K562 (cell line): Measurements from ENCODE around the gene FKRP. TPM values are rescaled to one million over a fixed set of nuclear protein-coding genes. Genes with fewer than 3 reads are reported as not detected.

ENCODE experiments used
- ARNT ChIP-seq, 2 experiments: fragments of 450-650 bp; IDR thresholded peaks; 2 replicates each; pipeline ENCODE4 v1.6.1; 2016; ENCODE audit warnings: mild to moderate bottlenecking in 1 of 2
- CC2D1A ChIP-seq: fragments of 450-650 bp; IDR thresholded peaks from 2 replicates; pipeline ENCODE4 v1.6.1; 2017; ENCODE audit warnings: mild to moderate bottlenecking
- CCNT2 ChIP-seq: IDR thresholded peaks from 2 replicates; pipeline ENCODE4 v1.6.1; 2011; ENCODE audit warnings: borderline replicate concordance, low read depth, mild to moderate bottlenecking, moderate library complexity, mixed read lengths, low read length; ENCODE audit not compliant: insufficient read length; ENCODE audit errors: extremely low read depth
- CREB3 ChIP-seq: fragments of 450-650 bp; conservative IDR thresholded peaks from 2 replicates; pipeline ENCODE4 v1.6.1; 2016; ENCODE audit warnings: missing genetic modification characterization, low read depth, mild to moderate bottlenecking, missing compliant biosample characterization, moderate library complexity
- DEAF1 ChIP-seq: fragments of 450-650 bp; formaldehyde crosslinking; IDR thresholded peaks from 2 replicates; pipeline ENCODE4 v1.4.0; 2020; ENCODE audit warnings: mild to moderate bottlenecking, moderate library complexity
- E2F8 ChIP-seq: fragments of 450-650 bp; IDR thresholded peaks from 2 replicates; pipeline ENCODE4 v1.7.1; 2018; ENCODE audit warnings: mild to moderate bottlenecking, low read depth; ENCODE audit not compliant: partially characterized antibody
- ELF1 ChIP-seq: fragments of 200-800 bp; sonication (Bioruptor generic); IDR thresholded peaks from 2 replicates; pipeline ENCODE4 v1.6.1; 2016; ENCODE audit warnings: missing genetic modification characterization, missing compliant biosample characterization
- FIP1L1 ChIP-seq: fragments of 200-400 bp; formaldehyde crosslinking; IDR thresholded peaks from 2 replicates; pipeline ENCODE4 v1.6.1; 2018; ENCODE audit warnings: mild to moderate bottlenecking, low read depth, low read length; ENCODE audit not compliant: poor library complexity, severe bottlenecking
- MIER1 ChIP-seq: fragments of 450-650 bp; IDR thresholded peaks from 2 replicates; pipeline ENCODE4 v1.6.1; 2016; ENCODE audit warnings: antibody characterized with exemption, mild to moderate bottlenecking, low read depth
- NFRKB ChIP-seq: fragments of 450-650 bp; IDR thresholded peaks from 2 replicates; pipeline ENCODE4 v1.6.1; 2016; ENCODE audit warnings: low read depth
- PPARD ChIP-seq: fragments of 250-450 bp; sonication (Bioruptor Pico); IDR thresholded peaks from 2 replicates; pipeline ENCODE4 v1.8.0; 2022; ENCODE audit warnings: inconsistent platforms, mild to moderate bottlenecking, moderate library complexity
- SMAD2 ChIP-seq: fragments of 150-350 bp; IDR thresholded peaks from 2 replicates; pipeline ENCODE4 v1.6.1; 2014; ENCODE audit warnings: low read depth, mild to moderate bottlenecking, low read length
- TAF15 ChIP-seq: fragments of 200-400 bp; formaldehyde crosslinking; IDR thresholded peaks from 2 replicates; pipeline ENCODE4 v1.6.1; 2017; ENCODE audit warnings: mild to moderate bottlenecking, low read depth, low read length, moderate library complexity
- TARDBP ChIP-seq: fragments of 450-650 bp; IDR thresholded peaks from 2 replicates; pipeline ENCODE4 v1.6.1; 2016
- TEAD2 ChIP-seq: fragments of 450-650 bp; IDR thresholded peaks from 2 replicates; pipeline ENCODE4 v1.6.1; 2016; ENCODE audit warnings: missing genetic modification characterization, control low read depth, missing compliant biosample characterization
- ZNF165 ChIP-seq: fragments of 250-450 bp; sonication (Bioruptor Pico); IDR thresholded peaks from 2 replicates; pipeline ENCODE4 v1.4.0; 2020; ENCODE audit warnings: borderline replicate concordance
- ZNF282 ChIP-seq: sonication (generic); formaldehyde crosslinking; IDR thresholded peaks from 2 replicates; pipeline ENCODE4 v1.8.1; 2023; ENCODE audit warnings: missing genetic modification reagents
- ZNF431 ChIP-seq: sonication (generic); formaldehyde crosslinking; IDR thresholded peaks from 2 replicates; pipeline ENCODE4 v1.8.0; 2022; ENCODE audit warnings: mild to moderate bottlenecking, missing genetic modification reagents
- ZNF77 ChIP-seq: fragments of 250-450 bp; sonication (Bioruptor Pico); IDR thresholded peaks from 2 replicates; pipeline ENCODE4 v1.5.0; 2020
- polyA plus RNA-seq, 8 experiments: library from polyadenylated mRNA; depleted of rRNA in 4 of 8; stranded (reverse) in 5 of 8; unstranded in 3 of 8; fragments of >200 nt; fragmentation: Nextera tagmentation in 2 of 8; fragmentation: Illumina TruSeq in 1 of 8; extraction: Ambion mirVana in 2 of 8; extraction: Trizol in 1 of 8; gene quantifications; 2 replicates each; pipeline versions ENCODE4 v1.2.1 to v1.2.3, GENCODE V29; 2011 to 2014; ENCODE audit warnings: inconsistent platforms in 1 of 8, missing spikeins in 1 of 8
- total RNA-seq, 7 experiments: library from RNA; depleted of rRNA in 6 of 7; stranded (reverse); fragments of >200 nt in 6 of 7; fragmentation: Illumina TruSeq in 2 of 7; extraction: Trizol in 2 of 7; gene quantifications; 2 replicates each; pipeline versions ENCODE4 v1.2.1 to v1.2.3, GENCODE V29; 2011 to 2021; ENCODE audit warnings: low replicate concordance in 1 of 7
- TF ChIP-seq, protein P1 (sequence below): fragments of 450-650 bp; formaldehyde crosslinking; IDR thresholded peaks from 2 replicates; pipeline ENCODE4 v1.4.0; 2020; ENCODE audit warnings: mild to moderate bottlenecking, moderate library complexity
- TF ChIP-seq, protein P2 (sequence below): sonication (generic); formaldehyde crosslinking; IDR thresholded peaks from 2 replicates; pipeline ENCODE4 v1.8.0; 2022; ENCODE audit warnings: missing genetic modification reagents, mild to moderate bottlenecking, moderate library complexity, borderline replicate concordance

The FKRP gene
- total and polyA plus RNA-seq, 9 of the 15 experiments (the other 6 are each of a cell fraction or from before 2014, with no cell fraction given) = 0.68 to 16.1 (median 6.5) TPM

DNA sequence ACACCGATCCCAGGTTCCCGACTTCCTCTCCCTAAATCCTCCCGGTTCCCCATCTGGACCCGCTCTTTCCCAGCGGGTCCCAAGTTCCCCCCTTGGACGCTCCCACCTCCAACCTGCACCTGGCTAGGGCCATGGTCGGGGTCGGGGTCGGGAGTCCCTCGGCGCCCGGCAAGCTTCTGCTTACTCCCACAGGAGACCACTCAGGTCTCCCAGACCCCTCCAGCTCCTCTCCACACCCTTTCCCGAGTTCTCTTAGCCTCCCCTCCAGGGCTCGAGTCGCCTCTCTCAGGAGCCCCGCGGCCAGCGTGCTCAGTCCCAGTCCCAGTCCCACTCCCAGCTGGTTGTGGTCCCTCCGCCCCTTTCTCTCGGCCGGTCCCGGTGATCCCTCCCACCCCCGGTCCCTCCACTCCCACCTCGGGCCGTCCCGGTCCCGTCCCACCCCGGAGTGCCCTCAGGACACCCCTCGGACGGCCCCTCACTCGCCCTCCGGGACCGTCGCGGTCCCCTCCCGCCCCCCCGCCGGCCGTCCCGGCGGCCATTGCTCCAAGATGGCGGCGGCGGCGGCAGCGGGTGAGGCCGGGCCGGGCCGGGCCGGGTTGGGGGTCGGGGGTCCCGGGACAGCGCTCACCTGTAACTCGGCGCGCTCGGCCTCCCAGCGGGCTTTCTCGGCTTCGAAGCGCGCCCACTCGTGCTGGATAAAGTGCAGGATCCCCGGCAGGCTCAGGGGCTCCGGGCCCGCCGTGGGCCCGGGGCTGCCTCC is at the start of gene FKRP (continued):
- TF ChIP-seq E2F8 = no peak
- TF ChIP-seq ZNF431 (CRISPR knock-in tag) = no peak
- TF ChIP-seq CREB3 (tag) = no peak
- no peak for TF ChIP-seq ZNF282 (CRISPR knock-in tag)
- TF ChIP-seq DEAF1 (CRISPR knock-in tag) = no peak
- TF ChIP-seq ZNF165 = no peak
- TF ChIP-seq, protein P1, sequence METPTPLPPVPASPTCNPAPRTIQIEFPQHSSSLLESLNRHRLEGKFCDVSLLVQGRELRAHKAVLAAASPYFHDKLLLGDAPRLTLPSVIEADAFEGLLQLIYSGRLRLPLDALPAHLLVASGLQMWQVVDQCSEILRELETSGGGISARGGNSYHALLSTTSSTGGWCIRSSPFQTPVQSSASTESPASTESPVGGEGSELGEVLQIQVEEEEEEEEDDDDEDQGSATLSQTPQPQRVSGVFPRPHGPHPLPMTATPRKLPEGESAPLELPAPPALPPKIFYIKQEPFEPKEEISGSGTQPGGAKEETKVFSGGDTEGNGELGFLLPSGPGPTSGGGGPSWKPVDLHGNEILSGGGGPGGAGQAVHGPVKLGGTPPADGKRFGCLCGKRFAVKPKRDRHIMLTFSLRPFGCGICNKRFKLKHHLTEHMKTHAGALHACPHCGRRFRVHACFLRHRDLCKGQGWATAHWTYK (CRISPR knock-in tag) = 0 out of 2 replicates have a peak, but pooled peaks have one; percentile 22
- no peak for TF ChIP-seq CC2D1A
- no peak for TF ChIP-seq ELF1 (tag)
- TF ChIP-seq CCNT2 = no peak
- TF ChIP-seq, protein P2, sequence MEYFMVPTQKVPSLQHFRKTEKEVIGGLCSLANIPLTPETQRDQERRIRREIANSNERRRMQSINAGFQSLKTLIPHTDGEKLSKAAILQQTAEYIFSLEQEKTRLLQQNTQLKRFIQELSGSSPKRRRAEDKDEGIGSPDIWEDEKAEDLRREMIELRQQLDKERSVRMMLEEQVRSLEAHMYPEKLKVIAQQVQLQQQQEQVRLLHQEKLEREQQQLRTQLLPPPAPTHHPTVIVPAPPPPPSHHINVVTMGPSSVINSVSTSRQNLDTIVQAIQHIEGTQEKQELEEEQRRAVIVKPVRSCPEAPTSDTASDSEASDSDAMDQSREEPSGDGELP (CRISPR knock-in tag) = peak; percentile 89
- no peak for TF ChIP-seq NFRKB
- TF ChIP-seq FIP1L1 = no peak
- no peak for TF ChIP-seq MIER1
- TF ChIP-seq ARNT (IDR thresholded peaks at IDR 0.05) = no peak
- no peak for TF ChIP-seq PPARD (CRISPR knock-in tag)
- TF ChIP-seq ZNF77 = no peak
- TF ChIP-seq TARDBP = no peak
- TF ChIP-seq SMAD2 = no peak
- no peak for TF ChIP-seq TEAD2 (tag)
- TF ChIP-seq TAF15 = no peak
